Measurements from ENCODE around the gene DRAM1.
"Not testable (repeated sequence)": the region's sequence is repeated elsewhere in the genome, so short reads cannot be mapped to it uniquely, and the experiment has no call there.

Gene DRAM1

DNA sequence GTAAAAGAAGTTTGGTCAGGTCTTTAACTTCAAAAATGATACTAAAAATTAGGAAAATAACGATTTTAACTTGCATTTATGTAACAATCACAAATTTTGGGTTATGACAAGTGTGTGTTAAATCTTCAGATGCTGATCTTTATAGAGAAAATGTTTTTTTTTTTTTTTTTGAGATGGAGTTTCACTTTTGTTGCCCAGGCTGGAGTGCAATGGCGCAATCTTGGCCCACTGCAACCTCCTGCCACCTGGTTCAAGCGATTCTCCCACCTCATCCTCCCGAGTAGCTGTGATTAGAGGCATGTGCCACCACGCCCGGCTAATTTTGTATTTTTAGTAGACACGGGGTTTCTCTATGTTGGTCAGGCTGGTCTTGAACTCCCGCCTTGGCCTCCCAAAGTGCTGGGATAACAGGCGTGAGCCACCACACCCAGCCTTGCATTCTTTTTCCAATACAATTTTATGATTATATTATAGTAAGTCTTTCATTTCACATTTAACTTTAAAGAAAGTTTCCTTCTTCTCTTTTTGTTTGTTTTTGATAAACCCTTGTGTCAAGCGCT, 7.5 kb downstream of the DRAM1 start:
- not testable (repeated sequence) for H3K27me3 ChIP-seq (ENCODE audit: control insufficient read depth, insufficient read depth, low read length); H3K36me3 ChIP-seq (ENCODE audit: insufficient read depth, low read length); H3K9me3 ChIP-seq (replicated peaks; ENCODE audit: low read length); H3K4me1 ChIP-seq (ENCODE audit: control insufficient read depth, insufficient read depth, low read length); H3K4me2 ChIP-seq (ENCODE audit: low read length); H3K9ac ChIP-seq (ENCODE audit: low read depth, low read length); H3K4me3 ChIP-seq (ENCODE audit: low read length)

DNA sequence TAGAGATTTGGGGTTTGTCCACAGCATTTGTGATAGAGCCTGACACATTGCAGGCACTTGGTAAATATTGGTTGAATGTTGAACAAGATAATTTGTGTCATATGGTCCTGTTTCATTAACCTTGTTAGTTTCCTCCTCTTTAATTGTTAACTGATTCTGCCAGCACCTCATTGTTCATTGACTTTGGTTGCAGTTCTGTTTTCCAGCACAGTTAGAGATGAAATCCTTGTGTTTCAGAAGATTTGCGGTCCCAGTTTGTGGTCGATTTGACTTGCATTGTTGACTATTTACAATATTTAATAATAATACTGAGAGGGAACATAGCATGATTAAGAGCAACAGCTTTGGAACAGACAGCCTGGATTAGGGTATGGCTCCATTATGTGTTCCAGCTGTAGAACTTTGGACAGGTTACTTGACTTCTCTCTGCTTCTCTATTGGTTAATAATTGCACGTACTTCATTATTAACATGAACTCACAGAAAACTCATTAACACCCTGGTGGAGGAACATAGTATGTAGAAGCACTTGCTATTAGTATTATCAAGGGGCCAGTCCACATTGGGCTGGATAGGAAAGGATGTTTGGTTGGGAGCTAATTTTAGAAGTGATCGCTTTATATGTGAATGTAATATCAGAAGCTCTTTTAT, 8.7 kb downstream of the DRAM1 start:
- Histone ChIP-seq H3K4me1 (ENCODE audit: control insufficient read depth, insufficient read depth, low read length) (peaks cover 6% of the 10 kb centered on the region), H3K4me3 (ENCODE audit: low read length) (no peak overlapping the region), H3K36me3 (ENCODE audit: insufficient read depth, low read length) (peaks cover 4% of the 10 kb centered on the region), H3K9me3 (replicated peaks; ENCODE audit: low read length) (no peaks in the 10 kb centered on the region), H3K27me3 (ENCODE audit: control insufficient read depth, insufficient read depth, low read length) (no peaks in the 10 kb centered on the region), H3K9ac (ENCODE audit: low read depth, low read length) (no peak overlapping the region), H3K4me2 (ENCODE audit: low read length) (no peak overlapping the region)

DNA sequence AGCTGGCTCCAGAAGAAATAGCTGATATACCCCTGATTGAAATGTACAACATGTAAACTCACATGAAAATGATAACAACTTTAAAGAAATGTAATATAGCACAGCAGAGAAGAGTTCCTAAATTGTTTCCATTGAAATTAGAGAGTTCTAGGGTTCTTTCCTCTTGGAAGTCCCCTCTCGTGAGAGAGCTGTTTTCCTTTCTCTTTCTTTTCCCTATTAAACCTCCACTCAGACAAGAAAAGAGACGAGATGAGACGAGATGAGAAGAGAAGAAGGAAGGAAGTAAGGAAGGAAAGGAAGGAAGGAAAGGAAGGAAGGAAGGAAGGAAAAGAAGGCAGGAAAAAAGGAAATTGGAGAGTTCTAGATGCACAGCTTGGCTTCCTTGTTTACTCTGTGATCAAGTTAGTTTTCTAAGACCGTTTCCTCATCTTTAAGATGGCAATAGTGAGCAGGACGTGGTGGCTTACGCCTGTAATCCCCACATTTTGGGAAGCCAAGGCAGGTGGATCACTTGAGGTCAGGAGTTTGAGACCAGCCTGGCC, 11.9 kb downstream of the DRAM1 start:
- Histone ChIP-seq H3K4me2 (ENCODE audit: low read length) (no peak overlapping the region), H3K4me1 (ENCODE audit: control insufficient read depth, insufficient read depth, low read length) (peaks cover 25% of the 10 kb centered on the region), H3K36me3 (ENCODE audit: insufficient read depth, low read length) (no peaks in the 10 kb centered on the region), H3K27me3 (ENCODE audit: control insufficient read depth, insufficient read depth, low read length) (no peaks in the 10 kb centered on the region), H3K4me3 (ENCODE audit: low read length) (no peak overlapping the region), H3K9ac (ENCODE audit: low read depth, low read length) (no peak overlapping the region), H3K9me3 (replicated peaks; ENCODE audit: low read length) (no peaks in the 10 kb centered on the region)

DNA sequence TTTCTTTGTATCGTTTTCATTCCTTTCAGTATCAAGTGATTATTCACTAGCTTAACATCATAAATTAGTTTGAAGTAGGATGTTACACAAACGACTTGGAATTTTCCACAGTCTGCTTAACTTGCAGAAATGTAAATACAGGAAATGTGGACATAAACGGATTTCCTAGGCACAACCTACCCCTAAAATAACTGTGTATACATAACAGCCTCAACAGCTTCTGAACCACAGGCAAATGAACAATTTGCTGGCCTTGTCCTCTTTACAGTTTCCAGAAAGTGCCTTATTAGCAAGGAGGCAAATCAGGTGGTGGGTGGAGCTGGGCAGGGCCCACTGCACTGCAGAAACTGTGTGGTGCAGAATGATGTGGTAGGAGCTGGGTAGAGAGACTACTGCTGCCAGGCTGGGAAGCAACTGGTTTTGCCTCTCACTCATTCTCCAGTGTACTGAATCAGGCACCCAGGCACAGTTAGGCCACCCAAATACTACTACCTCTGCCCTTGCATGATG, 14.1 kb downstream of the DRAM1 start:
- H3K36me3 ChIP-seq (ENCODE audit: insufficient read depth, low read length) = no peaks in the 10 kb centered on the region
- no peaks in the 10 kb centered on the region for H3K9me3 ChIP-seq (replicated peaks; ENCODE audit: low read length)
- H3K4me3 ChIP-seq (ENCODE audit: low read length) = peak overlapping the region; percentile 28
- peaks cover 32% of the 10 kb centered on the region for H3K4me1 ChIP-seq (ENCODE audit: control insufficient read depth, insufficient read depth, low read length)
- peak overlapping the region; percentile 13 for H3K9ac ChIP-seq (ENCODE audit: low read depth, low read length)
- peak overlapping the region; percentile 69 for H3K4me2 ChIP-seq (ENCODE audit: low read length)
- no peaks in the 10 kb centered on the region for H3K27me3 ChIP-seq (ENCODE audit: control insufficient read depth, insufficient read depth, low read length)

DNA sequence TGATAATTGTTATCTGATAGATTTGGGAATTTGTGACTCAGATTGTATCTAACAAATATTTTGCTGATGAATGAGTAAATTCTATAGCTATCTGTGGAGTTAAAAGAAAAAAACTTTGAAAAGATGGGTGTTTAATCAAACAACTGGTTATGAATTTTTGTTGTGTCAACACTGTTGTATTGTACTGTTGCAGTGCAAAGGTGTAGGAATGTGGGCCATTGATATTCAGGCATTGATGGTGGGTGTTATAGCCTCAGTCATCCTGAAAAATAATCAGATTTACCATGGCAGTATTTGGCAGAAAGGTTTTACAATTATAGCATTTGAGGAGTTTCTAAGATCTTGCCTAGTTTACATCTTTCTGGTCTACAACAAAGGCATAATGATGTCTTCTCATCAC, 15.4 kb downstream of the DRAM1 start:
- Histone ChIP-seq H3K9ac (ENCODE audit: low read depth, low read length) (no peak overlapping the region), H3K4me2 (ENCODE audit: low read length) (no peak overlapping the region), H3K4me3 (ENCODE audit: low read length) (no peak overlapping the region), H3K36me3 (ENCODE audit: insufficient read depth, low read length) (no peaks in the 10 kb centered on the region), H3K4me1 (ENCODE audit: control insufficient read depth, insufficient read depth, low read length) (peaks cover 32% of the 10 kb centered on the region), H3K27me3 (ENCODE audit: control insufficient read depth, insufficient read depth, low read length) (no peaks in the 10 kb centered on the region), H3K9me3 (replicated peaks; ENCODE audit: low read length) (no peaks in the 10 kb centered on the region)

DNA sequence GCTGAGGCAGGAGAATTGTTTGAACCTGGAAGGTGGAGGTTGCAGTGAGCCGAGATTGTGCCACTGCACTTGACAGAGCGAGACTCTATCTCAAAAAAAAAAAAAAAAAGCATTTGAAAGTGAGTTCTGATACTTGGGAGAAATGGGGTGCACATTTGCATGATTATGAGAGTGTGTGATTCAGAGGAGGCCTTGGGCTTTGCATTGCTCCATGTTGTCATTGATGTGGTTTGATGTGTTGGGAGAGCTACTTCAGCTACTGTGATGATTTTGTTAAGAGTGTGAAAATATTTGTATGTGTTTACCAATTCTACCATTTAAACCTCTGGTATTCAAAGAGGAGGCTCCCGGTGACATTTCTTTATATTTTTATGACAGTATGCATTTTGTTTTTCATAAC, 24.4 kb downstream of the DRAM1 start:
- H3K27me3 ChIP-seq (ENCODE audit: control insufficient read depth, insufficient read depth, low read length) = no peaks in the 10 kb centered on the region
- no peaks in the 10 kb centered on the region for H3K4me1 ChIP-seq (ENCODE audit: control insufficient read depth, insufficient read depth, low read length)
- no peaks in the 10 kb centered on the region for H3K9me3 ChIP-seq (replicated peaks; ENCODE audit: low read length)
- H3K4me3 ChIP-seq (ENCODE audit: low read length) = no peak overlapping the region
- H3K9ac ChIP-seq (ENCODE audit: low read depth, low read length) = no peak overlapping the region
- no peak overlapping the region for H3K4me2 ChIP-seq (ENCODE audit: low read length)
- H3K36me3 ChIP-seq (ENCODE audit: insufficient read depth, low read length) = peaks cover 27% of the 10 kb centered on the region

DNA sequence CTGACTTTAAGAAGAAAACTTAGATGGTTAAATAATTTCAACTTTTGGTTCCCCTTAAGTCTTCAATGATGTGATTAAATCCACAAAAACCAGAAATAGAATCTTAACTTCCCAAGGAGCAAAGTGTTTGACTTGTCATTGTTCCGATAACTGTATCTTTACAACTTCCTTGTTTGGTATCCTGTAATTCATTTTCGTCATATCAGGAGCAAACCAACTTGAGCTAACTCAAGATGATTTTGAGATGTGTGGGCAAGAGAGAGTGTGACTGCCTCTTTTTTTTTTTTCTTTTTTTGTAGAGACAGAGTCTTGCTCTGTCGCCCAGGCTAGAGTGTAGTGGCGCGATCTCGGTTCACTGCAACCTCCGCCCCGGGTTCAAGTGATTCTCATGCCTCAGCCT, 25.3 kb downstream of the DRAM1 start:
- Histone ChIP-seq H3K27me3 (ENCODE audit: control insufficient read depth, insufficient read depth, low read length) (no peaks in the 10 kb centered on the region), H3K36me3 (ENCODE audit: insufficient read depth, low read length) (peaks cover 27% of the 10 kb centered on the region), H3K4me3 (ENCODE audit: low read length) (no peak overlapping the region), H3K9me3 (replicated peaks; ENCODE audit: low read length) (no peaks in the 10 kb centered on the region), H3K4me1 (ENCODE audit: control insufficient read depth, insufficient read depth, low read length) (no peaks in the 10 kb centered on the region), H3K4me2 (ENCODE audit: low read length) (no peak overlapping the region), H3K9ac (ENCODE audit: low read depth, low read length) (no peak overlapping the region)

DNA sequence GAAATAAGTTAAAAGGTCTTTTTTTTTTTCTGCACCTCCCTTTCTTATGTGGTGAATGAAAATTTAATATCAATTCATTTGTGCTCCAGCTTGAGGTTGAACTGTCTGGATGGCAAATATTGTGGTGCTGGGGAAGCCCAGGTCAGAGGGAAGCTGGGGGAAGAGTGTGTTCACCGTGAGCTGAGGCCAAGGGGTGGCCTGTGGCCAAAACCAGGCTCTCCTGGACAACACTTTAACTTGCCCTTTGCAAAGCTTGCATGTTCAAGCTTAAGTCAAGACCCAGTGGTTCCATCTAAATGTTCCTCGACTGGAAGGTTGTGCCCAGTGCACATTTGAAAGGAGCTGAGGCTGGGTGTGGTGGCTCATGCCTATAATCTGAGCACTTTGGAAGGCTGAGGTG, 28.8 kb downstream of the DRAM1 start:
- Histone ChIP-seq H3K9me3 (replicated peaks; ENCODE audit: low read length) (no peaks in the 10 kb centered on the region), H3K4me3 (ENCODE audit: low read length) (no peak overlapping the region), H3K27me3 (ENCODE audit: control insufficient read depth, insufficient read depth, low read length) (no peaks in the 10 kb centered on the region), H3K9ac (ENCODE audit: low read depth, low read length) (no peak overlapping the region), H3K4me1 (ENCODE audit: control insufficient read depth, insufficient read depth, low read length) (no peaks in the 10 kb centered on the region), H3K36me3 (ENCODE audit: insufficient read depth, low read length) (peaks cover 7% of the 10 kb centered on the region), H3K4me2 (ENCODE audit: low read length) (no peak overlapping the region)

DNA sequence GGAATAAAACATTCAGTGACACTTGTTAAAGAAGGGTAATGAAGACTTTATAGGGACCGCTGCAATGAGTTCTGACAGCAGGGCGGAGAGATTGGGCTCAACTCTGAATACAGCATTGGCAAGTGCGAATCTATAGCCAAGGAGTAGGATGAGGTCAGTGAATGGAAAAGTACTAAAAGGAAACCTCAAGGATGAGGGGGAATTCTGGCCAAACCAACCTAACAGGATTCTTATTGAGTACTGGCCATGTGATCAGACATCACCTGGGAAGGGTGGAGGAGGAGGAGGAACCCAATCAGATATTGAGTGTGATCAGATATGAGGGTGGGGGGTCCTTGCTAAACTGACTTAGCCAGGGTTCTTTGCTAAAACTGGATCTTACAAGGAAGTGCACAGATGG, 31.0 kb downstream of the DRAM1 start:
- no peaks in the 10 kb centered on the region for H3K27me3 ChIP-seq (ENCODE audit: control insufficient read depth, insufficient read depth, low read length)
- H3K4me3 ChIP-seq (ENCODE audit: low read length) = no peak overlapping the region
- H3K9me3 ChIP-seq (replicated peaks; ENCODE audit: low read length) = no peaks in the 10 kb centered on the region
- H3K4me2 ChIP-seq (ENCODE audit: low read length) = no peak overlapping the region
- H3K9ac ChIP-seq (ENCODE audit: low read depth, low read length) = no peak overlapping the region
- H3K4me1 ChIP-seq (ENCODE audit: control insufficient read depth, insufficient read depth, low read length) = no peaks in the 10 kb centered on the region
- no peaks in the 10 kb centered on the region for H3K36me3 ChIP-seq (ENCODE audit: insufficient read depth, low read length)

DNA sequence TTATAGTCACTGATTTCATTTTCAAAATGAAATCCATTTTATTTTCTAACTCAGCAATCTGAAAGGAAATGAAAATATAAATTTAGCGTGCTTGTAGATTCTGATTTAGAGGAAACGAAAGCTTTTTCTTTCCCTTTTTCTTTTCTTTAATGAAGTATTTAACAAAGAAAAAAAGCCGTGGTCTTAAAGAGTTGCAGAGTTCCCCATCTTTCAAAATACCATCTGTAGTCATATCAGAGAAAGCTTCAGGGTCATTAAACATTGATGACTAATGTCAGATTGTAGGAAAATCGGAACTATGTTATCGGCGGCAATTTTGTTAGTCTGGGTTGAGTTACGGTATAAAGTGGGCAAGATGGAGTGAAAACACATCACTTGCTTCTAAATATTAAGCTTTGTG, 32.3 kb downstream of the DRAM1 start:
- Histone ChIP-seq H3K27me3 (ENCODE audit: control insufficient read depth, insufficient read depth, low read length) (no peaks in the 10 kb centered on the region), H3K4me2 (ENCODE audit: low read length) (no peak overlapping the region), H3K9ac (ENCODE audit: low read depth, low read length) (no peak overlapping the region), H3K4me3 (ENCODE audit: low read length) (no peak overlapping the region), H3K4me1 (ENCODE audit: control insufficient read depth, insufficient read depth, low read length) (no peaks in the 10 kb centered on the region), H3K9me3 (replicated peaks; ENCODE audit: low read length) (no peaks in the 10 kb centered on the region), H3K36me3 (ENCODE audit: insufficient read depth, low read length) (no peaks in the 10 kb centered on the region)

DNA sequence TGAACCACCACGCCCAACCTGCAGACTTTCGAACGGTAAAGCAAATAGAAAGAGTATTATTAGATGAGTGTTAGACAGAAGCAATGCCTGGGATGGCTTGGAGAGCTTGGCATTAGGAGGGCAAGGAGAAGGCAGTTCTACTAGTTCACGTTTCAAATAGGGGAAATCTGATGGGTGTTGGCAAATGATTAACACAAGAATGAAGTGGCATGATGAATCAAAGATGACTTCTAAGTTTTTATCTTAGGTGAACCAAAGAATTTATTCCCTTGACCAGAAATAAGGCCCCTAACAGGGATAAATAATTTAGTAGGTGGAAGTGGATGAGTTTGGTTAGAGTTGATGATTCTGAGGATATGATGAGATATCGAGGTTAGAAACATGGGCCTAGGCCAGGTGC, 38.5 kb downstream of the DRAM1 start:
- H3K4me2 ChIP-seq (ENCODE audit: low read length) = no peak overlapping the region
- H3K27me3 ChIP-seq (ENCODE audit: control insufficient read depth, insufficient read depth, low read length) = no peaks in the 10 kb centered on the region
- H3K4me1 ChIP-seq (ENCODE audit: control insufficient read depth, insufficient read depth, low read length) = no peaks in the 10 kb centered on the region
- no peak overlapping the region for H3K4me3 ChIP-seq (ENCODE audit: low read length)
- H3K9me3 ChIP-seq (replicated peaks; ENCODE audit: low read length) = no peaks in the 10 kb centered on the region
- no peaks in the 10 kb centered on the region for H3K36me3 ChIP-seq (ENCODE audit: insufficient read depth, low read length)
- H3K9ac ChIP-seq (ENCODE audit: low read depth, low read length) = no peak overlapping the region

DNA sequence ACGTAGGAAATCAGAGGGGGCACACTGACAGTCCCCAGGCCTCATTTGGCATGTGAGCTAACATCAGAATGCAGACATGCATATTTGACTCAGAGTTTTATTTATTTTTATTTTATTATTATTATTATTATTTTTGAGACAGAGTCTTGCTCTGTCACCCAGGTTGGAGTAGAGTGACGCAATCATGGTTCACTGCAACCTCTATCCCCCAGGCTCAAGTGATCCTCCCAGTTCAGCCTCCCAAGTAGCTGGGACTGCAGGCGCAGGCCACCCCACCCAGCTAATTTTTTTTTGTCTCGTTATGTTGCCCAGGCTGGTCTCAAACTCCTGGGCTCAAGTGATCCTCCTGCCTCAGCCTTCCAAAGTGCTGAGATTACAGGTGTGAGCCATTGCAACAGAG, 41.4 kb downstream of the DRAM1 start:
- H3K4me2 ChIP-seq (ENCODE audit: low read length); H3K9ac ChIP-seq (ENCODE audit: low read depth, low read length); H3K4me1 ChIP-seq (ENCODE audit: control insufficient read depth, insufficient read depth, low read length); H3K4me3 ChIP-seq (ENCODE audit: low read length); H3K36me3 ChIP-seq (ENCODE audit: insufficient read depth, low read length); H3K27me3 ChIP-seq (ENCODE audit: control insufficient read depth, insufficient read depth, low read length); H3K9me3 ChIP-seq (replicated peaks; ENCODE audit: low read length): not testable (repeated sequence)

Measured in skeletal muscle satellite cell (primary cell).